Body of pancreas (tissue), 4 donors: ENCODE measurements around the gene YARS2. TPM values are rescaled to one million over a fixed set of nuclear protein-coding genes. Genes with fewer than 3 reads are reported as not detected.

Experiments used
- ATAC-seq: fragments of 150-250 bp; one replicate; pipeline ENCODE4 v1.9.1; 2016
- DNase-seq, 4 donors: peaks; one replicate each; pipeline ENCODE4 v3.0.0-alpha.2; 2019
- H3K27ac ChIP-seq, 4 donors: fragments of 200-600 bp; sonication (generic); 1 replicate in 3 of 4; 2 replicates in 1 of 4; pipeline versions ENCODE4 v1.5.1 to v1.6.1; 2016 to 2019; ENCODE audit warnings: mild to moderate bottlenecking in 1 of 4, mixed read lengths in 1 of 4, moderate library complexity in 1 of 4
- H3K27me3 ChIP-seq, 2 donors: fragments of 200-600 bp; sonication (generic); one replicate each; pipeline ENCODE4 v1.6.0; 2016; ENCODE audit warnings: mild to moderate bottlenecking in 1 of 2
- H3K36me3 ChIP-seq, 2 donors: fragments of 200-600 bp; sonication (generic); replicated peaks in 1 of 2; 2 replicates each; pipeline ENCODE4 v1.5.1; 2016; ENCODE audit warnings: low read depth in 2 of 2; ENCODE audit not compliant: insufficient read depth in 1 of 2
- H3K4me1 ChIP-seq: fragments of 200-600 bp; sonication (generic); one replicate; pipeline ENCODE4 v1.6.0; 2016
- H3K4me3 ChIP-seq, 2 donors: fragments of 200-600 bp; sonication (generic); 1 replicate in 1 of 2; 2 replicates in 1 of 2; pipeline ENCODE4 v1.5.1; 2016 to 2019
- H3K9me3 ChIP-seq, 3 donors: fragments of 200-600 bp; sonication (generic); 1 replicate in 2 of 3; 2 replicates in 1 of 3; pipeline ENCODE4 v1.5.1; 2016
- POLR2A ChIP-seq, 3 donors: fragments of 450-650 bp; IDR thresholded peaks; one replicate each; pipeline ENCODE4 v1.6.1; 2016; ENCODE audit warnings: antibody characterized with exemption in 3 of 3, mild to moderate bottlenecking in 2 of 3
- WGBS, 2 donors: methylation state at CpG; one replicate each; pipeline ENCODE4 v1.1.5; 2017; 5-methylcytosine and 5-hydroxymethylcytosine counted together
- intact Hi-C: fragments of 100-400 bp; cut with DNase I; formaldehyde crosslinking; loops from one replicate; pipeline ENCODE4 v1.15.1; 2023
- total RNA-seq, 2 donors: library from RNA; depleted of rRNA; stranded (reverse); fragments of >200 nt; gene quantifications; one replicate each; pipeline ENCODE4 v1.1.0, GENCODE V29; 2016
- TF ChIP-seq, protein P1 (sequence below), 7 experiments: fragments of 450-650 bp in 4 of 7; fragments of 200-600 bp in 3 of 7; sonication (generic) in 3 of 7; IDR thresholded peaks; one replicate each; pipeline ENCODE4 v1.5.1; 2016 to 2019; ENCODE audit warnings: antibody characterized with exemption in 7 of 7

Gene YARS2
- total RNA-seq, 2 donors from 2014 or later: 8.6 to 16.9 TPM

DNA sequence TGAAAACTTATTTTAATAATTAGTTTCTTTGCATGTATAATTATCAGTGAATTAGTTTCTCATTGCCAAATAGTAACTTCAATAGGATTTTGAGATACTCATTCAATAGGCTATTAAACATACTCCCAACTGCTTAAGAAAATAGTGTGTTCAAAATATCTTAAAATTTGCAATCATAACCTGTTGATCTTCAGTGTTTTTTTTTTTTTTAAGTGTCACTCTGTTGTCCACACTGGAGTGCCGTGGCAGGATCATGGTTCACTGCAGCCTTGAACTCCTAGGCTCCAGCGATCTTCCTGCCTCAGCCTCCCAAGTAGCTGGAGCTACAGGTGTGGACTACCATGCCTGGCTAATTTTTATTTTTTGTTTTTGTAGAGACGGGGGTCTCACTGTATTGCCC lies 1.5 kb upstream of the YARS2 start:
- TF ChIP-seq POLR2A (IDR thresholded peaks at IDR 0.05): no peak
- TF ChIP-seq, protein P1, sequence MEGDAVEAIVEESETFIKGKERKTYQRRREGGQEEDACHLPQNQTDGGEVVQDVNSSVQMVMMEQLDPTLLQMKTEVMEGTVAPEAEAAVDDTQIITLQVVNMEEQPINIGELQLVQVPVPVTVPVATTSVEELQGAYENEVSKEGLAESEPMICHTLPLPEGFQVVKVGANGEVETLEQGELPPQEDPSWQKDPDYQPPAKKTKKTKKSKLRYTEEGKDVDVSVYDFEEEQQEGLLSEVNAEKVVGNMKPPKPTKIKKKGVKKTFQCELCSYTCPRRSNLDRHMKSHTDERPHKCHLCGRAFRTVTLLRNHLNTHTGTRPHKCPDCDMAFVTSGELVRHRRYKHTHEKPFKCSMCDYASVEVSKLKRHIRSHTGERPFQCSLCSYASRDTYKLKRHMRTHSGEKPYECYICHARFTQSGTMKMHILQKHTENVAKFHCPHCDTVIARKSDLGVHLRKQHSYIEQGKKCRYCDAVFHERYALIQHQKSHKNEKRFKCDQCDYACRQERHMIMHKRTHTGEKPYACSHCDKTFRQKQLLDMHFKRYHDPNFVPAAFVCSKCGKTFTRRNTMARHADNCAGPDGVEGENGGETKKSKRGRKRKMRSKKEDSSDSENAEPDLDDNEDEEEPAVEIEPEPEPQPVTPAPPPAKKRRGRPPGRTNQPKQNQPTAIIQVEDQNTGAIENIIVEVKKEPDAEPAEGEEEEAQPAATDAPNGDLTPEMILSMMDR (IDR thresholded peaks at IDR 0.05): no peak
- H3K4me1 ChIP-seq: peaks cover 21% of the 10 kb centered on the region
- no peaks in the 10 kb centered on the region for H3K36me3 ChIP-seq
- H3K9me3 ChIP-seq: no peaks in the 10 kb centered on the region
- intact Hi-C loops: loop anchor here (5.0 kb wide), 1 partner anchor 160 kb away; no protein-coding TSS in a partner anchor
- no peak overlapping the region for H3K27ac ChIP-seq
- 57 to 58% methylated on average over 3 of the region's 3 CpGs for WGBS, 2 donors
- DNase-seq (no peak), ATAC-seq (no peak)
- no peak overlapping the region for H3K4me3 ChIP-seq
- H3K27me3 ChIP-seq: no peaks in the 10 kb centered on the region

GRCh38 chr12:32756476-32757066 lies 874 bp upstream of the YARS2 start:
- ATAC-seq (no peak), DNase-seq (no peak)
- WGBS, 2 donors: 32 to 34% methylated on average over 8 of the region's 8 CpGs
- TF ChIP-seq, protein P1 (IDR thresholded peaks at IDR 0.05): no peak
- no peak for TF ChIP-seq POLR2A (IDR thresholded peaks at IDR 0.05)
- H3K27me3 ChIP-seq: no peaks in the 10 kb centered on the region
- no peaks in the 10 kb centered on the region for H3K9me3 ChIP-seq
- H3K4me1 ChIP-seq: peaks cover 21% of the 10 kb centered on the region
- intact Hi-C loops: loop anchor here (5.0 kb wide), 1 partner anchor 161 kb away; no protein-coding TSS in a partner anchor
- no peak overlapping the region for H3K4me3 ChIP-seq
- H3K27ac ChIP-seq: no peak overlapping the region
- peaks cover 0 to 3% of the 10 kb centered on the region in 2 donors for H3K36me3 ChIP-seq

DNA sequence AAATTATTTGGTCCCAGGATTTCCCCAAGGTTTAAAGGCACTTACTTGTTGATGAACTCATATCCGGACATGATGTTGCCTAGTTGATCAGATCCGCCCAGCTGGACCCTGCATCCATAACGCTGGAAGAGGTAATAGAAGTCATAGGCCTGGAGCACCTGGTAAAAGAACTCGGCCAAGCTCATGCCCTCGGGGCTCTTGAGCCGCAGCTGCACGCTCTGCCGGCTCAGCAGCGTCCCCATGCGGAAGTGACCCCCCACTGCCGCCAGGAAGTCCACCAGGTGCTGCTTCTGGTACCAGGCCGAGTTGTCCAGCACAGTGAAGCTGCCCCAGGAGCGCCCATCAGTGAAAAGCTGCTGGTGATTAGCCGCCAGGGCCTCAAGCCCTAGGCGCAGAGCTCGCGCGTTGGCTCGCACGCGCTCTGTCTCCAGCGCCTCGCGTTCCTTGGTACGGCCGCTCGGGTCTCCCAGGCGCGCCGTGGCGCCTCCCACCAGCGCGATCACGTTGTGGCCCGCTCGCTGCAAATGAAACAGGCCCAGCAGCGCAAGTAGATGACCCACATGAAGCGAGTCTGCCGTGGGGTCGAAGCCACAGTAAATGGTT lies 545 bp downstream of the YARS2 start:
- Histone ChIP-seq H3K27me3 (no peaks in the 10 kb centered on the region), H3K4me3 (peak overlapping the region; percentile 86 to 98), H3K36me3 (peaks cover 0 to 12% of the 10 kb centered on the region in 2 donors), H3K27ac (peak overlapping the region; percentile 46 to 92 (median 77)), H3K4me1 (peaks cover 21% of the 10 kb centered on the region), H3K9me3 (no peaks in the 10 kb centered on the region)
- DNase-seq: peak; percentile 64 to 74 (median 69)
- WGBS, 2 donors: 0% methylated on average over 5 to 40 of the region's 40 CpGs
- ATAC-seq: peak; percentile 47
- intact Hi-C loops: loop anchor here (5.0 kb wide), 1 partner anchor 162 kb away; no protein-coding TSS in a partner anchor
- TF ChIP-seq, protein P1 (IDR thresholded peaks at IDR 0.05): peak; percentile 18 to 59 (median 49)
- no peak for TF ChIP-seq POLR2A (IDR thresholded peaks at IDR 0.05)

DNA sequence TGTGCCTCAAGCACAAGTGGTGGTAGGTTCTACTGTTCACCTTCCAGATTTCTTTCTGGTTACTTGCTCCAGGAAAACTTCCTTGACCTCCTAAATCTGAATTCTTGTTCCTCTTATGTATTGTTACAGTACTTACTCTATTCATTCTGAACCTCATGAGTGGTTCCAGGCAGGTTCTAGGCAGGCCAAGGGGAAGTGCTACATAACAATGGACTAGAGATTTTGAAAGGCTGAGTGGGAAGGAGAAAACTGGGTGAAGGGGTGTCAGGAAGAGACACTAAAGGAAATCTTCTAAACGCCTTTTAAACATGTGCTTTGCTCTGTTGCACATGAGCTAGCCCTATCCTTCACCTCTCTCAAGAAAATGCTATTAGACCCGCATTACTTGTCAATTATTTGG lies 1.6 kb downstream of the YARS2 start:
- H3K9me3 ChIP-seq: no peaks in the 10 kb centered on the region
- H3K4me3 ChIP-seq: no peak overlapping the region
- no peaks in the 10 kb centered on the region for H3K27me3 ChIP-seq
- H3K36me3 ChIP-seq: peaks cover 5 to 20% of the 10 kb centered on the region in 2 donors
- DNase-seq: no peak
- H3K4me1 ChIP-seq: peaks cover 21% of the 10 kb centered on the region
- no peak for ATAC-seq
- intact Hi-C loops: no loop called here
- 23 to 36% methylated on average over 2 of the region's 2 CpGs for WGBS, 2 donors
- no peak overlapping the region for H3K27ac ChIP-seq
- TF ChIP-seq, protein P1 (IDR thresholded peaks at IDR 0.05): no peak
- TF ChIP-seq POLR2A (IDR thresholded peaks at IDR 0.05): no peak
